ENCODE measurements around the gene TOPAZ1. TPM values are rescaled to one million over a fixed set of nuclear protein-coding genes. Genes with fewer than 3 reads are reported as not detected.

The TOPAZ1 gene
- total and polyA plus RNA-seq, 2 of the 13 experiments (the other 11 are each of a cell fraction or from before 2014, with no cell fraction given) = not detected

DNA sequence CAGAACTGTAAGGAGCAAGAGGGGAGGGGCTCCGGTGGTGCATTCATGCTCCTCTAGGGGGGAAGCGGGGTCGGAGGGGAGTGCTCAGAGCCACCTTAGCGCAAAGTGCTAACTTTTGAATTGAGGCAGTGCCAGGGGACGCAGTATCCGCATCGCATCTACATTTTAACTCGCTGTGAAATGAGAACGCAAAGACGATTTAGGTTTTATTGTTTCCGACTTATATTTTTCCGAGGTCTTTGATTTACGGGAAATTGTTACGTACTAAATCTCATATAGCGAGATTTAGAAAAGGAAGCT is 97.1 kb downstream of the TOPAZ1 start (continued):
- no peak for TF ChIP-seq NR0B2 (CRISPR knock-in tag; IDR thresholded peaks at IDR 0.05)
- TF ChIP-seq ZKSCAN1 (IDR thresholded peaks at IDR 0.05; ENCODE audit: low read length) = no peak
- TF ChIP-seq ZNF569 (CRISPR knock-in tag; IDR thresholded peaks at IDR 0.05; ENCODE audit: borderline replicate concordance) = no peak
- TF ChIP-seq, protein P1, sequence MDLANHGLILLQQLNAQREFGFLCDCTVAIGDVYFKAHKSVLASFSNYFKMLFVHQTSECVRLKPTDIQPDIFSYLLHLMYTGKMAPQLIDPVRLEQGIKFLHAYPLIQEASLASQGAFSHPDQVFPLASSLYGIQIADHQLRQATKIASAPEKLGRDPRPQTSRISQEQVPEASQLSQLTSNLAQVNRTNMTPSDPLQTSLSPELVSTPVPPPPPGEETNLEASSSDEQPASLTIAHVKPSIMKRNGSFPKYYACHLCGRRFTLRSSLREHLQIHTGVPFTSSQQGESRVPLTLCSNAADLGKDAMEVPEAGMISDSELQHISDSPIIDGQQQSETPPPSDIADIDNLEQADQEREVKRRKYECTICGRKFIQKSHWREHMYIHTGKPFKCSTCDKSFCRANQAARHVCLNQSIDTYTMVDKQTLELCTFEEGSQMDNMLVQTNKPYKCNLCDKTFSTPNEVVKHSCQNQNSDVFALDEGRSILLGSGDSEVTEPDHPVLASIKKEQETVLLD (CRISPR knock-in tag; IDR thresholded peaks at IDR 0.05; ENCODE audit: low read depth) = no peak
- TF ChIP-seq PATZ1 (CRISPR knock-in tag; IDR thresholded peaks at IDR 0.05) = 0 out of 2 replicates have a peak, but pooled peaks have one; percentile 53
- TF ChIP-seq ZNF670 (CRISPR knock-in tag; IDR thresholded peaks at IDR 0.05; ENCODE audit: borderline replicate concordance) = no peak
- TF ChIP-seq, protein P2, sequence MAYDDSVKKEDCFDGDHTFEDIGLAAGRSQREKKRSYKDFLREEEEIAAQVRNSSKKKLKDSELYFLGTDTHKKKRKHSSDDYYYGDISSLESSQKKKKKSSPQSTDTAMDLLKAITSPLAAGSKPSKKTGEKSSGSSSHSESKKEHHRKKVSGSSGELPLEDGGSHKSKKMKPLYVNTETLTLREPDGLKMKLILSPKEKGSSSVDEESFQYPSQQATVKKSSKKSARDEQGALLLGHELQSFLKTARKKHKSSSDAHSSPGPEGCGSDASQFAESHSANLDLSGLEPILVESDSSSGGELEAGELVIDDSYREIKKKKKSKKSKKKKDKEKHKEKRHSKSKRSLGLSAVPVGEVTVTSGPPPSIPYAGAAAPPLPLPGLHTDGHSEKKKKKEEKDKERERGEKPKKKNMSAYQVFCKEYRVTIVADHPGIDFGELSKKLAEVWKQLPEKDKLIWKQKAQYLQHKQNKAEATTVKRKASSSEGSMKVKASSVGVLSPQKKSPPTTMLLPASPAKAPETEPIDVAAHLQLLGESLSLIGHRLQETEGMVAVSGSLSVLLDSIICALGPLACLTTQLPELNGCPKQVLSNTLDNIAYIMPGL (CRISPR knock-in tag; IDR thresholded peaks at IDR 0.05; ENCODE audit: borderline replicate concordance in 1 of 2, low read depth in 1 of 2) = peak in 1 of 2 experiments; percentile 51; a peak in 1 of 4 replicates
- TF ChIP-seq MTF2 (CRISPR knock-in tag; IDR thresholded peaks at IDR 0.05; ENCODE audit: borderline replicate concordance) = no peak
- TF ChIP-seq ZFP37 (CRISPR knock-in tag; IDR thresholded peaks at IDR 0.05; ENCODE audit: borderline replicate concordance) = no peak
- no peak for TF ChIP-seq HNF4A (CRISPR knock-in tag; IDR thresholded peaks at IDR 0.05)
- TF ChIP-seq, protein P3, sequence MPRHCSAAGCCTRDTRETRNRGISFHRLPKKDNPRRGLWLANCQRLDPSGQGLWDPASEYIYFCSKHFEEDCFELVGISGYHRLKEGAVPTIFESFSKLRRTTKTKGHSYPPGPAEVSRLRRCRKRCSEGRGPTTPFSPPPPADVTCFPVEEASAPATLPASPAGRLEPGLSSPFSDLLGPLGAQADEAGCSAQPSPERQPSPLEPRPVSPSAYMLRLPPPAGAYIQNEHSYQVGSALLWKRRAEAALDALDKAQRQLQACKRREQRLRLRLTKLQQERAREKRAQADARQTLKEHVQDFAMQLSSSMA (CRISPR knock-in tag; IDR thresholded peaks at IDR 0.05) = no peak
- TF ChIP-seq DRAP1 (CRISPR knock-in tag; IDR thresholded peaks at IDR 0.05) = no peak
- TF ChIP-seq ZNF282 (IDR thresholded peaks at IDR 0.05; ENCODE audit: partially characterized antibody) = no peak
- no peak for TF ChIP-seq ZNF274 (CRISPR knock-in tag; IDR thresholded peaks at IDR 0.05)
- TF ChIP-seq MED1 (CRISPR knock-in tag; IDR thresholded peaks at IDR 0.05) = no peak
- no peak; the same call in 1 of the 2 replicates for TF ChIP-seq ZBTB7B (CRISPR knock-in tag; IDR thresholded peaks at IDR 0.05)
- no peak for TF ChIP-seq RAD51 (IDR thresholded peaks at IDR 0.05; ENCODE audit: borderline replicate concordance)
- TF ChIP-seq FOXO1 (CRISPR knock-in tag; IDR thresholded peaks at IDR 0.05) = no peak
- no peak for TF ChIP-seq ZNF20 (CRISPR knock-in tag; IDR thresholded peaks at IDR 0.05)
- TF ChIP-seq ZNF605 (CRISPR knock-in tag; IDR thresholded peaks at IDR 0.05) = peak; percentile 46; the same call in 1 of the 2 replicates
- TF ChIP-seq MZF1 (CRISPR knock-in tag; IDR thresholded peaks at IDR 0.05; ENCODE audit: borderline replicate concordance) = no peak
- TF ChIP-seq ZNF703 (CRISPR knock-in tag; IDR thresholded peaks at IDR 0.05; ENCODE audit: borderline replicate concordance) = no peak
- no peak for TF ChIP-seq ZNF552 (CRISPR knock-in tag; IDR thresholded peaks at IDR 0.05; ENCODE audit: borderline replicate concordance)
- TF ChIP-seq PAX8 (CRISPR knock-in tag; IDR thresholded peaks at IDR 0.05; ENCODE audit: borderline replicate concordance) = no peak

Data from HepG2 (cell line).